Bronchial smooth muscle cell (primary cell): ENCODE data around the gene SPSB4. TPM values are rescaled to one million over a fixed set of nuclear protein-coding genes. Genes with fewer than 3 reads are reported as not detected.

Experiments
- total RNA-seq: library from RNA; depleted of rRNA; stranded (reverse); fragments of >200 nt; gene quantifications from 2 replicates; pipeline ENCODE4 v1.2.1, GENCODE V29; 2014

The SPSB4 gene
- total RNA-seq, result not detected in 2 replicates

DNA sequence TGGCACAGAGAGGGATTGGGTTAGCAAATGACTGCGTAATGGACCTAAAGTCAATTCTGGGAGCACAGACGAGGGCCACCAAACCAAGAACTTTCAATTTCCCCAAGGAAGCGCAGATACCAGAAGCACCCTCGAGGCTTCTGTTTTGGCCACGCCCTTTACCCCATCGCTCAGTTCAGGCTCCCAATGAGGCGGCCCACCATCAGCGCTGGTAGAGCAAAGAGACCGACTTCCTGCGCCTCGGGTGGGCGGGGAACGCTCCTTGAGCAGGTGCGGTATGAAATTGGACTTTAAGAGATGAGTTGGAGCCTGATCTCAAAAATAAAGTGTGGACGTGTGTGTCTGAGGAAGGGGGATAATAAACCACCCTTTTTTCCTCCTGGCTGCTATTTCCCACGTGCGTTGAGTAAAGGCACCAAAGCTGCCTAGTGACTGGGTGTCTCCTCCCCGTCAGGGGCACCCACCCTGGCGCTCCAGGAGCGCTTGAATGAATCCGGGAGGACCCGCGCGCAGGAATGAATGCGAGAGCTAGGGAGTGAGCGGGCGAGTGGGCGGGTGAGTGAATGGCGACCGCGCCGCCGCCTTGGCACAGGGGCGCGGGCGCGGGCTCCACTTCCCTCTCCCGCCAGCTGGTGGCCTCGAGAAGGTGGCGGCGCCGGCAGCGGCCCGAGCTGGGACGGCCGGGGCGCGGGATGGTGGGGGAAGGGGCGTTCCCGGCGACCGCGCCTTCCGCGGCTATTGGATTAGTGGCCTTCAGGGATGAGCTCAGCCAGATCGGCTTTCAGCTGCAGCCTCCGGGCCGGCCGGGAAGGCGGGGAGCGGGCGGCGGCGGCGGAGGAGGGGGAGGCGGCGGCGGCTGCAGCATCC lies at the start of gene SPSB4:
TSS of gene SPSB4 (plus strand) at position 772 of the 867 bp plus-strand sequence. CDS start 14,758 bp downstream, outside the sequence.

Other genes starting within 250 kb of the SPSB4 start
- gene SLC25A36, start 109.5 kb upstream of the SPSB4 start, total RNA-seq, result 47.6 and 59.3 TPM in 2 replicates
- 3.3 and 3.6 TPM in 2 replicates for gene PXYLP1, start 180.5 kb downstream of the SPSB4 start, total RNA-seq